IMR-90 (cell line): ENCODE data around the gene GPC5. TPM values are rescaled to one million over a fixed set of nuclear protein-coding genes. Genes with fewer than 3 reads are reported as not detected.

Source experiments
- ATAC-seq: fragments of 200-7000 bp; cut with Tn5 transposase; 2 replicates; pipeline ENCODE4 v1.9.1; 2020; ENCODE audit warnings: low read depth, mild to moderate bottlenecking, moderate library complexity
- BruUV-seq: library from RNA; stranded (reverse); fragments of 400-500 nt; replicated peaks from 2 replicates; lab custom pipeline; 2021; lab: Mats Ljungman, UMichigan
- CTCF ChIA-PET: fragments of 300-600 bp; formaldehyde crosslinking; extraction: SDS; loops from one replicate; lab custom pipeline; 2021; ENCODE audit warnings: antibody characterized with exemption; lab: Yijun Ruan, JAX
- POLR2A ChIA-PET: fragments of 300-600 bp; sonication (Branson Sonifier 250); formaldehyde crosslinking; loops from one replicate; lab custom pipeline; 2022; ENCODE audit warnings: antibody characterized with exemption; ENCODE audit not compliant: unreplicated experiment; lab: Charles Lee
- DNase-seq: peaks from one replicate; pipeline ENCODE4 v3.0.0; 2013
- H2AFZ ChIP-seq: replicated peaks from 2 replicates; pipeline ENCODE3; 2013; ENCODE audit warnings: low read length, mild to moderate bottlenecking; ENCODE audit not compliant: poor library complexity
- H2AK5ac ChIP-seq: 2 replicates; pipeline ENCODE4 v1.6.1; 2013; ENCODE audit warnings: low read depth, low read length, inconsistent platforms
- H2AK9ac ChIP-seq: replicated peaks from 2 replicates; pipeline ENCODE3; 2013; ENCODE audit warnings: mild to moderate bottlenecking, low read depth, low read length, moderate library complexity; ENCODE audit not compliant: poor library complexity
- H2BK120ac ChIP-seq: 2 replicates; pipeline ENCODE4 v1.6.1; 2013; ENCODE audit warnings: low read depth, low read length, inconsistent platforms
- H2BK15ac ChIP-seq: 3 replicates; pipeline ENCODE4 v1.6.1; 2013; ENCODE audit warnings: low read depth, low read length, inconsistent platforms
- H2BK20ac ChIP-seq: 2 replicates; pipeline ENCODE4 v1.6.1; 2013; ENCODE audit warnings: low read depth, mild to moderate bottlenecking, inconsistent platforms, low read length, moderate library complexity
- H2BK5ac ChIP-seq: 2 replicates; pipeline ENCODE4 v1.6.1; 2013; ENCODE audit warnings: mild to moderate bottlenecking, low read depth, low read length, inconsistent platforms; ENCODE audit not compliant: poor library complexity, severe bottlenecking
- H3K14ac ChIP-seq: replicated peaks from 2 replicates; pipeline ENCODE4 v1.6.1; 2013; ENCODE audit warnings: low read depth, low read length, inconsistent platforms
- H3K18ac ChIP-seq: 2 replicates; pipeline ENCODE4 v1.6.1; 2013; ENCODE audit warnings: low read depth, low read length, control low read depth
- H3K23ac ChIP-seq: 2 replicates; pipeline ENCODE4 v1.6.1; 2013; ENCODE audit warnings: low read depth, low read length, inconsistent platforms
- H3K27ac ChIP-seq: 2 replicates; pipeline ENCODE4 v1.5.1; 2013; ENCODE audit warnings: mild to moderate bottlenecking, control low read depth, low read length; ENCODE audit not compliant: insufficient read depth
- H3K27me3 ChIP-seq: 2 replicates; pipeline ENCODE4 v1.6.1; 2013; ENCODE audit warnings: low read length; ENCODE audit not compliant: control insufficient read depth, insufficient read depth
- H3K36me3 ChIP-seq: 2 replicates; pipeline ENCODE4 v1.6.1; 2013; ENCODE audit warnings: low read length, mixed read lengths; ENCODE audit not compliant: control insufficient read depth, insufficient read depth
- H3K4ac ChIP-seq: 2 replicates; pipeline ENCODE4 v1.6.1; 2013; ENCODE audit warnings: low read depth, low read length, inconsistent platforms
- H3K4me1 ChIP-seq: 2 replicates; pipeline ENCODE4 v1.6.1; 2013; ENCODE audit warnings: low read length, mixed read lengths; ENCODE audit not compliant: control insufficient read depth, insufficient read depth
- H3K4me2 ChIP-seq: 2 replicates; pipeline ENCODE4 v1.6.1; 2013; ENCODE audit warnings: low read depth, mild to moderate bottlenecking, control low read depth, low read length, moderate library complexity
- H3K4me3 ChIP-seq: 2 replicates; pipeline ENCODE4 v1.5.1; 2013; ENCODE audit warnings: low read depth, mild to moderate bottlenecking, control low read depth, low read length, moderate library complexity; ENCODE audit not compliant: insufficient read depth
- H3K56ac ChIP-seq: 2 replicates; pipeline ENCODE4 v1.6.1; 2013; ENCODE audit warnings: low read length, inconsistent platforms; ENCODE audit not compliant: insufficient read depth; ENCODE audit errors: extremely low read depth
- H3K79me1 ChIP-seq, 2 experiments: 2 replicates each; pipeline ENCODE4 v1.6.1; 2013; ENCODE audit warnings: low read length in 2 of 2, inconsistent platforms in 1 of 2, low read depth in 1 of 2
- H3K9ac ChIP-seq: 2 replicates; pipeline ENCODE4 v1.6.1; 2013; ENCODE audit warnings: low read depth, low read length, control low read depth
- H3K9me1 ChIP-seq: 2 replicates; pipeline ENCODE4 v1.6.1; 2013; ENCODE audit warnings: low read length, inconsistent platforms; ENCODE audit not compliant: insufficient read depth
- H3K9me3 ChIP-seq: 2 replicates; pipeline ENCODE4 v1.6.1; 2013; ENCODE audit warnings: low read length; ENCODE audit not compliant: control insufficient read depth, insufficient read depth
- H4K20me1 ChIP-seq: 2 replicates; pipeline ENCODE4 v1.6.1; 2013; ENCODE audit warnings: low read length, inconsistent platforms; ENCODE audit not compliant: insufficient read depth
- H4K5ac ChIP-seq: 2 replicates; pipeline ENCODE4 v1.6.1; 2013; ENCODE audit warnings: mild to moderate bottlenecking, low read depth, low read length, control low read depth
- H4K8ac ChIP-seq, 2 experiments: 2 replicates each; pipeline ENCODE4 v1.6.1; 2013; ENCODE audit warnings: low read depth in 2 of 2, low read length in 2 of 2, control low read depth in 1 of 2, inconsistent platforms in 1 of 2
- H4K91ac ChIP-seq: 2 replicates; pipeline ENCODE4 v1.6.1; 2013; ENCODE audit warnings: low read depth, low read length, inconsistent platforms; ENCODE audit not compliant: insufficient read depth
- BHLHE40 ChIP-seq: fragments of 150-350 bp; IDR thresholded peaks from 2 replicates; pipeline ENCODE4 v1.6.1; 2016; ENCODE audit warnings: mild to moderate bottlenecking, low read depth, low read length
- CEBPB ChIP-seq: IDR thresholded peaks from 2 replicates; pipeline ENCODE4 v1.6.1; 2012; ENCODE audit warnings: low read depth, low read length, improper control_type of control experiment
- CHD1 ChIP-seq: IDR thresholded peaks from 2 replicates; pipeline ENCODE4 v1.6.1; 2012; ENCODE audit warnings: low read depth, low read length, improper control_type of control experiment
- FOS ChIP-seq: fragments of 150-350 bp; IDR thresholded peaks from 2 replicates; pipeline ENCODE4 v1.6.1; 2016; ENCODE audit warnings: low read depth, low read length
- MAFK ChIP-seq: IDR thresholded peaks from 2 replicates; pipeline ENCODE4 v1.6.1; 2012; ENCODE audit warnings: low read depth, low read length, improper control_type of control experiment
- MAZ ChIP-seq: IDR thresholded peaks from 2 replicates; pipeline ENCODE4 v1.6.1; 2012; ENCODE audit warnings: low read depth, mild to moderate bottlenecking, low read length, improper control_type of control experiment, moderate library complexity, borderline replicate concordance
- MXI1 ChIP-seq: IDR thresholded peaks from 2 replicates; pipeline ENCODE4 v1.6.1; 2012; ENCODE audit warnings: low read depth, mild to moderate bottlenecking, low read length, moderate library complexity, borderline replicate concordance
- NFE2L2 ChIP-seq: fragments of 150-350 bp; IDR thresholded peaks from 2 replicates; pipeline ENCODE4 v1.6.1; 2016; ENCODE audit warnings: low read depth, mild to moderate bottlenecking, low read length
- POLR2A ChIP-seq: IDR thresholded peaks from 2 replicates; pipeline ENCODE4 v1.6.1; 2012; ENCODE audit warnings: mild to moderate bottlenecking, low read depth, low read length
- RAD21 ChIP-seq: IDR thresholded peaks from 2 replicates; pipeline ENCODE4 v1.6.1; 2012; ENCODE audit warnings: low read length, improper control_type of control experiment
- RCOR1 ChIP-seq: IDR thresholded peaks from 2 replicates; pipeline ENCODE4 v1.6.1; 2012; ENCODE audit warnings: mild to moderate bottlenecking, low read length, improper control_type of control experiment; ENCODE audit not compliant: insufficient replicate concordance
- RFX5 ChIP-seq: IDR thresholded peaks from 2 replicates; pipeline ENCODE4 v1.8.0; 2012; ENCODE audit warnings: low read depth, mild to moderate bottlenecking, low read length, moderate library complexity
- SMC3 ChIP-seq: fragments of 150-350 bp; IDR thresholded peaks from 2 replicates; pipeline ENCODE4 v1.6.1; 2016; ENCODE audit warnings: low read depth, mild to moderate bottlenecking, antibody characterized with exemption, low read length, moderate library complexity
- WGBS, 2 experiments: methylation state at CpG; one replicate each; pipeline versions ENCODE4 v1.1.5 to v1.1.7; 2013; ENCODE audit warnings: missing lambda C conversion rate in 2 of 2; ENCODE audit not compliant: insufficient read length in 1 of 2; ENCODE audit errors: extremely low coverage in 2 of 2; 5-methylcytosine and 5-hydroxymethylcytosine counted together
- dilution Hi-C: fragments of 300-500 bp; cut with HindIII; formaldehyde crosslinking; loops from one replicate; pipeline ENCODE4 v1.14.3; 2018; ENCODE audit warnings: low sequenced_read_pairs; ENCODE audit not compliant: unreplicated experiment
- in situ Hi-C: fragments of 300-500 bp; cut with MboI; formaldehyde crosslinking; loops from 3 replicates; pipeline ENCODE4 v1.14.3; 2019; ENCODE audit warnings: low sequenced_read_pairs, inconsistent platforms, mixed read lengths
- intact Hi-C: fragments of 100-400 bp; cut with micrococcal nuclease; formaldehyde crosslinking; loops from 2 replicates; pipeline ENCODE4 v1.10.0; 2022
- polyA plus RNA-seq, 3 experiments: library from polyadenylated mRNA; depleted of rRNA; stranded (reverse); fragments of >200 nt; gene quantifications; 2 replicates each; pipeline ENCODE4 v1.2.3, GENCODE V29; 2012; ENCODE audit warnings: low replicate concordance in 1 of 3
- total RNA-seq: library from RNA; depleted of rRNA; stranded (reverse); fragments of >200 nt; gene quantifications from 2 replicates; pipeline ENCODE4 v1.2.3, GENCODE V29; 2012
- TF ChIP-seq, protein P1 (sequence below): fragments of 150-350 bp; IDR thresholded peaks from 2 replicates; pipeline ENCODE4 v1.6.1; 2016; ENCODE audit warnings: low read depth, mild to moderate bottlenecking, low read length, moderate library complexity, borderline replicate concordance
- TF ChIP-seq, protein P2 (sequence below): conservative IDR thresholded peaks from 2 replicates; pipeline ENCODE4 v1.5.1; 2012; ENCODE audit warnings: mild to moderate bottlenecking, low read depth, low read length, improper control_type of control experiment
- TF ChIP-seq, protein P3 (sequence below): fragments of 150-350 bp; IDR thresholded peaks from 2 replicates; pipeline ENCODE4 v1.6.1; 2017; ENCODE audit warnings: mild to moderate bottlenecking, antibody characterized with exemption, low read length, low read depth

GPC5 gene
- total and polyA plus RNA-seq, 2 of the 4 experiments (the other 2 are of a cell fraction), result 0.94 to 1.8 TPM

DNA sequence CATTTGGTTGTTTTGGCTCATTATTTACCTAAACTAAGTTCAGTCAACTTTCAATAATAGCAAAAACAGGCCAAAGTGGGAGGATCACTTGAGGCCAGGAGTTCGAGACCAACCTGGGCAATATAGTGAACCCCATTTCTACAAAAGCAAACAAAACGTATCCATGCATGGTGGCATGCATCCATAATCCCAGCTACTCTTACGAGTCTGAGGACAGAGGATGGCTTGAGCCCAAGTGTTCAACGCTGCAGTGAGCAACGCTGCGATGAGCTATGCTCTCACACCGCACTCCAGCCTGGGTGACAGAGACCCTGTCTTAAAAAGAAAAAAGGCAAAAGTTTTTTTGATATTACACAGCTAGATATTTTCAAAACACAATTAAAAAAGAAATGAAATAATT is 1258.2 kb downstream of the GPC5 start:
- Histone ChIP-seq H3K18ac (no peak overlapping the region), H2AFZ (no peak overlapping the region), H3K9ac (no peak overlapping the region), H3K4me1 (no peaks in the 10 kb centered on the region), H3K4ac (no peak overlapping the region), H2BK15ac (no peak overlapping the region), H2AK9ac (no peak overlapping the region), H2AK5ac (no peak overlapping the region), H3K14ac (no peak overlapping the region), H3K27me3 (no peaks in the 10 kb centered on the region), H3K27ac (no peak overlapping the region), H3K9me3 (no peaks in the 10 kb centered on the region), H2BK5ac (no peak overlapping the region), H3K4me2 (no peak overlapping the region), H4K20me1 (no peaks in the 10 kb centered on the region), H3K23ac (no peak overlapping the region), H3K4me3 (no peak overlapping the region), H2BK120ac (no peak overlapping the region), H3K56ac (no peak overlapping the region), H4K8ac (no peak overlapping the region), H4K91ac (no peak overlapping the region), H3K79me1 (no peaks in the 10 kb centered on the region), H3K36me3 (no peaks in the 10 kb centered on the region), H2BK20ac (no peak overlapping the region), H3K9me1 (no peaks in the 10 kb centered on the region), H4K5ac (no peak overlapping the region)
- intact Hi-C loops (no loop called here), in situ Hi-C loops (no loop called here), dilution Hi-C loops (no loop called here)
- DNase-seq (no peak), ATAC-seq (no peak)
- CTCF ChIA-PET, result no interaction called here
- POLR2A ChIA-PET, result no interaction called here
- no TSS peak for BruUV-seq
- TF ChIP-seq POLR2A, result no peak
- no peak for TF ChIP-seq RFX5
- TF ChIP-seq BHLHE40, result no peak
- no peak for TF ChIP-seq MXI1
- no peak for TF ChIP-seq MAFK
- TF ChIP-seq RCOR1, result no peak
- TF ChIP-seq RAD21, result no peak
- TF ChIP-seq, protein P1, sequence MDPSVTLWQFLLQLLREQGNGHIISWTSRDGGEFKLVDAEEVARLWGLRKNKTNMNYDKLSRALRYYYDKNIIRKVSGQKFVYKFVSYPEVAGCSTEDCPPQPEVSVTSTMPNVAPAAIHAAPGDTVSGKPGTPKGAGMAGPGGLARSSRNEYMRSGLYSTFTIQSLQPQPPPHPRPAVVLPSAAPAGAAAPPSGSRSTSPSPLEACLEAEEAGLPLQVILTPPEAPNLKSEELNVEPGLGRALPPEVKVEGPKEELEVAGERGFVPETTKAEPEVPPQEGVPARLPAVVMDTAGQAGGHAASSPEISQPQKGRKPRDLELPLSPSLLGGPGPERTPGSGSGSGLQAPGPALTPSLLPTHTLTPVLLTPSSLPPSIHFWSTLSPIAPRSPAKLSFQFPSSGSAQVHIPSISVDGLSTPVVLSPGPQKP, result no peak
- no peak for TF ChIP-seq FOS
- TF ChIP-seq SMC3, result no peak
- TF ChIP-seq, protein P2, sequence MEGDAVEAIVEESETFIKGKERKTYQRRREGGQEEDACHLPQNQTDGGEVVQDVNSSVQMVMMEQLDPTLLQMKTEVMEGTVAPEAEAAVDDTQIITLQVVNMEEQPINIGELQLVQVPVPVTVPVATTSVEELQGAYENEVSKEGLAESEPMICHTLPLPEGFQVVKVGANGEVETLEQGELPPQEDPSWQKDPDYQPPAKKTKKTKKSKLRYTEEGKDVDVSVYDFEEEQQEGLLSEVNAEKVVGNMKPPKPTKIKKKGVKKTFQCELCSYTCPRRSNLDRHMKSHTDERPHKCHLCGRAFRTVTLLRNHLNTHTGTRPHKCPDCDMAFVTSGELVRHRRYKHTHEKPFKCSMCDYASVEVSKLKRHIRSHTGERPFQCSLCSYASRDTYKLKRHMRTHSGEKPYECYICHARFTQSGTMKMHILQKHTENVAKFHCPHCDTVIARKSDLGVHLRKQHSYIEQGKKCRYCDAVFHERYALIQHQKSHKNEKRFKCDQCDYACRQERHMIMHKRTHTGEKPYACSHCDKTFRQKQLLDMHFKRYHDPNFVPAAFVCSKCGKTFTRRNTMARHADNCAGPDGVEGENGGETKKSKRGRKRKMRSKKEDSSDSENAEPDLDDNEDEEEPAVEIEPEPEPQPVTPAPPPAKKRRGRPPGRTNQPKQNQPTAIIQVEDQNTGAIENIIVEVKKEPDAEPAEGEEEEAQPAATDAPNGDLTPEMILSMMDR, result no peak
- TF ChIP-seq, protein P3, sequence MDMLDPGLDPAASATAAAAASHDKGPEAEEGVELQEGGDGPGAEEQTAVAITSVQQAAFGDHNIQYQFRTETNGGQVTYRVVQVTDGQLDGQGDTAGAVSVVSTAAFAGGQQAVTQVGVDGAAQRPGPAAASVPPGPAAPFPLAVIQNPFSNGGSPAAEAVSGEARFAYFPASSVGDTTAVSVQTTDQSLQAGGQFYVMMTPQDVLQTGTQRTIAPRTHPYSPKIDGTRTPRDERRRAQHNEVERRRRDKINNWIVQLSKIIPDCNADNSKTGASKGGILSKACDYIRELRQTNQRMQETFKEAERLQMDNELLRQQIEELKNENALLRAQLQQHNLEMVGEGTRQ, result no peak
- TF ChIP-seq CEBPB, result no peak
- TF ChIP-seq CHD1, result no peak
- TF ChIP-seq NFE2L2, result no peak
- TF ChIP-seq MAZ, result no peak
- no CpG with 5 or more reads among the region's 7 CpGs for WGBS, 2 experiments
